AG04450 (cell line): ENCODE data around the gene AGTRAP. TPM values are rescaled to one million over a fixed set of nuclear protein-coding genes. Genes with fewer than 3 reads are reported as not detected.

Source experiments
- CTCF ChIA-PET: fragments of 300-600, 350-600 bp; formaldehyde crosslinking; extraction: SDS; loops from one replicate; lab custom pipeline; 2022; ENCODE audit warnings: antibody characterized with exemption, inconsistent platforms; lab: Charles Lee
- POLR2A ChIA-PET: fragments of 350-600 bp; formaldehyde crosslinking; extraction: SDS; loops from one replicate; lab custom pipeline; 2021; ENCODE audit warnings: antibody characterized with exemption, inconsistent platforms; lab: Yijun Ruan, JAX
- DNase-seq: peaks from one replicate; pipeline ENCODE4 v3.0.0-alpha.2; 2011; ENCODE audit warnings: low read depth, low spot score
- H3K27ac ChIP-seq: one replicate; pipeline ENCODE4 v1.5.1; 2012; ENCODE audit warnings: low read depth, low read length, control low read depth
- H3K27me3 ChIP-seq: one replicate; pipeline ENCODE4 v1.6.0; 2012; ENCODE audit warnings: low read length; ENCODE audit not compliant: control insufficient read depth, insufficient read depth
- H3K4me3 ChIP-seq: 2 replicates; pipeline ENCODE4 v1.5.1; 2011; ENCODE audit warnings: mild to moderate bottlenecking, low read depth, low read length, control low read depth
- H3K9me3 ChIP-seq: 2 replicates; pipeline ENCODE4 v1.5.1; 2012; ENCODE audit warnings: low read length; ENCODE audit not compliant: control insufficient read depth, insufficient read depth
- CTCF ChIP-seq: IDR thresholded peaks from 2 replicates; pipeline ENCODE4 v1.5.1; 2011; ENCODE audit warnings: low read depth, low read length, control low read depth, inconsistent platforms
- polyA plus RNA-seq: library from polyadenylated mRNA; depleted of rRNA; stranded (reverse); fragments of >200 nt; gene quantifications from 2 replicates; pipeline ENCODE4 v1.2.3, GENCODE V29; 2011

Gene AGTRAP
- polyA plus RNA-seq, 1 experiment = 26.8 TPM

GRCh38 chr1:11729498-11730428, 6.2 kb upstream of the AGTRAP start:
- H3K4me3 ChIP-seq = no peak overlapping the region
- no peaks in the 10 kb centered on the region for H3K9me3 ChIP-seq
- POLR2A ChIA-PET = interaction anchor here (0.6 kb wide), 1 partner anchor 1128 kb away, joined by 4 read pairs; no protein-coding TSS in a partner anchor
- no peak overlapping the region for H3K27ac ChIP-seq
- no peak for DNase-seq
- H3K27me3 ChIP-seq = peaks cover 2% of the 10 kb centered on the region
- CTCF ChIA-PET = interaction anchor here (1.2 to 2.0 kb wide), 3 partner anchors 10 to 17 kb away, joined by 3 to 11 read pairs (median 5); no protein-coding TSS in a partner anchor
- no peak for TF ChIP-seq CTCF

- DNase-seq = no peak
- ChIA-PET CTCF (interaction anchor here (1.2 to 2.0 kb wide), 2 partner anchors 10 to 18 kb away, joined by 3 to 11 read pairs; no protein-coding TSS in a partner anchor), POLR2A (interaction anchor here (0.6 kb wide), 1 partner anchor 1129 kb away, joined by 4 read pairs; no protein-coding TSS in a partner anchor)
- H3K27ac ChIP-seq = peak overlapping the region; percentile 47
- H3K4me3 ChIP-seq = no peak overlapping the region
- no peaks in the 10 kb centered on the region for H3K27me3 ChIP-seq
- no peak for TF ChIP-seq CTCF
- H3K9me3 ChIP-seq = no peaks in the 10 kb centered on the region
These were observed 5.5 kb upstream of the AGTRAP start for GRCh38 chr1:11730429-11730891.

GRCh38 chr1:11731691-11732283, 4.1 kb upstream of the AGTRAP start:
- peak; percentile 37 for DNase-seq
- H3K27ac ChIP-seq = peak overlapping the region; percentile 86
- no peak for TF ChIP-seq CTCF
- H3K9me3 ChIP-seq = no peaks in the 10 kb centered on the region; the same call in 1 of the 2 replicates
- H3K4me3 ChIP-seq = peak overlapping the region; percentile 63
- POLR2A ChIA-PET = interaction anchor here (0.7 kb wide), 1 partner anchor 72 kb away, joined by 6 read pairs; no protein-coding TSS in a partner anchor
- CTCF ChIA-PET = interaction anchor here (0.7 to 2.0 kb wide), 3 partner anchors 12 to 88 kb away, joined by 3 to 11 read pairs (median 4); no protein-coding TSS in a partner anchor
- no peaks in the 10 kb centered on the region for H3K27me3 ChIP-seq

- no peak for TF ChIP-seq CTCF
- no peak overlapping the region for H3K4me3 ChIP-seq
- no peak for DNase-seq
- H3K9me3 ChIP-seq = no peaks in the 10 kb centered on the region; the same call in 1 of the 2 replicates
- no peak overlapping the region for H3K27ac ChIP-seq
- ChIA-PET POLR2A (no interaction called here), CTCF (no interaction called here)
- H3K27me3 ChIP-seq = no peaks in the 10 kb centered on the region
These were observed 2.6 kb upstream of the AGTRAP start for GRCh38 chr1:11733306-11733705.
